ENCODE measurements around the gene IGSF9B.

IGSF9B gene

DNA sequence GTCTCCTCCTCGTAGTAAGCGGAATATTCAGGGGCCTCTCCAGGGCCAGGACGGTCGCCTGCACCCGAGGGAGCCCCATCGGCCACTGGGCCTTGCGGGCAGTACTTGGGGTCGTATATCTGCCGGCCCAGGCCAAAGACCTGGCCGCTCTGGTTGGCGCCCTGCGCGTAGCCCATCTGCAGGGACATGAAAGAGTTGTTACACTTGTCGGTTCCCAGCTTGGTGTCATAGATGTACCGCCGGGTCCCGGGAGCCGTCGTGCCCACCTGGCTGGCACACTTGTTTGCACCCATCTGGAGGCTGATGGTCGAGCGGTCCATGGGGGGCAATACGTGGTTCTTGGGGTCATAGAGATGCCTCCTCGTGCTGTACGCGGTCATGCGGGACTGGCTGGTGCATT, 92.0 kb downstream of the IGSF9B start:
- in situ Hi-C loops (cut with MboI; ENCODE audit: low sequenced_read_pairs), result no loop called here

DNA sequence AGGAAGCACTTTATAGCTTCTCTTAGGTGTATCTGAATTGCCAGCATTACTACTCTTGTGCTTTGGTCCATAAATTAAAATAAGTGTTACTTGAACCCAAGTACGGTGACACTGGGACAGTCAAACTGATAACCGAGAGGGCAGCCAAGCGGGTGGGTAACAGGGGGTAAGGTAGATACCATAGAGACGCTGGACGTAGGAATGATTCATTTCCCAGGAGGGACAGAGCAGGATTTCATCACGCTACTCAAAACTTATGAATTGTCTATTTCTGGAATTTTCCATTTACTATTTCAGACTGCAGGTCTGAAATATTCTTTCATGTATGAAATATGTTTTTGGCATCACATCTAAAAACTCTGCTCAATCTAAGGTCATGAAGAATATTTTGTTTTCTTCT, 96.6 kb downstream of the IGSF9B start:
- in situ Hi-C loops (cut with MboI; ENCODE audit: low sequenced_read_pairs), result no loop called here
